ENCODE data around the gene DPAGT1. TPM values are rescaled to one million over a fixed set of nuclear protein-coding genes. Genes with fewer than 3 reads are reported as not detected.

The DPAGT1 gene
- polyA plus RNA-seq, 3 donors, result 37.0 to 54.2 (median 39.7) TPM

DNA sequence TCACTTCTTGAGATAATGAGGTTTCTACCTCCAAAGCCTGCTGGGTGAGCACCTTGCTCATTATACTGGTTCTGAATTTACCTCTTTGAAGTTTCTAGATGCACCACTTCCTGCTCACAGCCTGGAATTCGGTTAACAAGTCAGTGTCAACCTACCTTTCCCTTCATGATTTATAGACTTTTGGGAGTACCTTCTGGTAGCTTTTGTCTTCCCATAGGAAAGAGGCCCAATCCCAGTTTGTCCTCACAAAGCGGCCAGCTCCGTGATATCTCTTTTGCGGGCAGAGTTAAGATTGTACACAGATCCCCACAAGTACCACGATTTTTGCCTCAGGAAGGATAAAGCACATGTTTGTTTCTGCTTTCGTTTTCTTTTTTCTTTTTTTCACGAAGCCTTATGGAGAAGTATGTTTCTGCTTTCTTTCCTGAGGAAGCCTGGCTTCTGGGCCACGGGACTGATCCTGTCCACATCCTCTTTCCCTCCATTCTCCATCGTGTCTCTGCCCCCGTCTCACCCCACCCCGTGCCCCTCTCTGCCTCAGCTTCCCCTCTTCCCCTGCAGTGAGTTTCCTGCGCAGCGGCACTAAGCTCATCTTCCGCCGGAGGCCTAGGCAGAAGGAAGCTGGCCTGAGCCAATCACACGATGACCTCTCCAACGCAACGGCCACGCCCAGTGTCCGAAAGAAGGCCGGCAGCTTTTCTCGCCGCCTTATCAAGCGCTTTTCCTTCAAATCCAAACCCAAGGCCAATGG lies 14.0 kb upstream of the DPAGT1 start:
- H3K4me1 ChIP-seq (ENCODE audit: control insufficient read depth in 1 of 2, insufficient read depth in 2 of 2, low read length in 2 of 2), result peaks cover 38 to 44% of the 10 kb centered on the region in 2 donors
- peak overlapping the region; percentile 54 for H3K9ac ChIP-seq (ENCODE audit: insufficient read depth, low read length, poor library complexity, severe bottlenecking)
- peaks cover 16% of the 10 kb centered on the region for H4K20me1 ChIP-seq (ENCODE audit: insufficient read depth, low read length)
- peaks cover 36% of the 10 kb centered on the region for H3K79me2 ChIP-seq (ENCODE audit: insufficient read depth, low read length)
- H3K27me3 Mint-ChIP-seq (ENCODE audit: low read depth in 3 of 3), result peaks cover 0 to under 1% (median 0%) of the 10 kb centered on the region in 3 donors
- no peaks in the 10 kb centered on the region for H3K27me3 ChIP-seq (ENCODE audit: control insufficient read depth in 2 of 2, insufficient read depth in 2 of 2, low read length in 2 of 2)
- peaks cover 46 to 66% of the 10 kb centered on the region in 2 donors for H3K36me3 ChIP-seq (replicated peaks in 1 of 2; ENCODE audit: control insufficient read depth in 1 of 2, insufficient read depth in 2 of 2, low read length in 2 of 2)
- peaks cover 44% of the 10 kb centered on the region for H3K4me1 Mint-ChIP-seq
- peak overlapping the region; percentile 37 to 77 (median 64) for H3K4me3 ChIP-seq (replicated peaks in 1 of 3; ENCODE audit: low read depth in 2 of 3, low read length in 3 of 3)
- peak overlapping the region; percentile 95 to 99 (median 98) for H3K27ac Mint-ChIP-seq
- WGBS (ENCODE audit: insufficient coverage), result 9% methylated on average over 19 of the region's 24 CpGs
- peak overlapping the region; percentile 81 for H2AFZ ChIP-seq (ENCODE audit: insufficient read depth, low read depth, low read length, poor library complexity, severe bottlenecking)
- peaks cover 54 to 70% of the 10 kb centered on the region in 2 donors for H3K36me3 Mint-ChIP-seq
- peak overlapping the region; percentile 93 to 96 for H3K4me3 Mint-ChIP-seq
- peak overlapping the region; percentile 83 to 94 for H3K27ac ChIP-seq (ENCODE audit: low read depth in 1 of 2, low read length in 2 of 2)
- TF ChIP-seq, protein P1, sequence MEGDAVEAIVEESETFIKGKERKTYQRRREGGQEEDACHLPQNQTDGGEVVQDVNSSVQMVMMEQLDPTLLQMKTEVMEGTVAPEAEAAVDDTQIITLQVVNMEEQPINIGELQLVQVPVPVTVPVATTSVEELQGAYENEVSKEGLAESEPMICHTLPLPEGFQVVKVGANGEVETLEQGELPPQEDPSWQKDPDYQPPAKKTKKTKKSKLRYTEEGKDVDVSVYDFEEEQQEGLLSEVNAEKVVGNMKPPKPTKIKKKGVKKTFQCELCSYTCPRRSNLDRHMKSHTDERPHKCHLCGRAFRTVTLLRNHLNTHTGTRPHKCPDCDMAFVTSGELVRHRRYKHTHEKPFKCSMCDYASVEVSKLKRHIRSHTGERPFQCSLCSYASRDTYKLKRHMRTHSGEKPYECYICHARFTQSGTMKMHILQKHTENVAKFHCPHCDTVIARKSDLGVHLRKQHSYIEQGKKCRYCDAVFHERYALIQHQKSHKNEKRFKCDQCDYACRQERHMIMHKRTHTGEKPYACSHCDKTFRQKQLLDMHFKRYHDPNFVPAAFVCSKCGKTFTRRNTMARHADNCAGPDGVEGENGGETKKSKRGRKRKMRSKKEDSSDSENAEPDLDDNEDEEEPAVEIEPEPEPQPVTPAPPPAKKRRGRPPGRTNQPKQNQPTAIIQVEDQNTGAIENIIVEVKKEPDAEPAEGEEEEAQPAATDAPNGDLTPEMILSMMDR (IDR thresholded peaks at IDR 0.05), result no peak
- H3K9me3 Mint-ChIP-seq, result no peaks in the 10 kb centered on the region
- H3K9me3 ChIP-seq (replicated peaks in 1 of 2; ENCODE audit: control insufficient read depth in 1 of 2, insufficient read depth in 1 of 2, low read length in 2 of 2), result no peaks in the 10 kb centered on the region
- DNase-seq, result peak; percentile 80 to 90 (median 89)
- peak overlapping the region; percentile 80 for H3K4me2 ChIP-seq (replicated peaks; ENCODE audit: extremely low read depth, low read length, poor library complexity, severe bottlenecking)
- intact Hi-C loops (cut with micrococcal nuclease), result no loop called here

DNA sequence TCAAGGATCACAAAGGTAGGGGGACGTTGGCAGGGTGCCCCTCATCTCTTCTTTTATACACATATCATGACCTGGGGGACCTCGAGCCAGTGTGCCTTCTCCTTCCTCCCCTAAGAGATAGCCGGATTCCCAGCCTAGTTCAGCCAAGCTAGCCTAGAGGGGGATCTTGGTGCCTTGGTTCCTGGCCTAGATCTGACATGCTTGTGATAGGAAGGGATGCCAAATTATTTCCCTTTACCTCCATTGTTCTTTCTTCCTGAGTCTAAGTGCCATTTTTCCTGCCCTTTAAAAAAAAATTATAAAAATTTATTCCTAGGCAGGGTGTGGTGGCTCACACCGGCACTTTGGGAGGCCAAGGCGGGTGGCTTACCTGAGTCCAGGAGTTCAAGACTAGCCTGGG lies 12.7 kb upstream of the DPAGT1 start:
- no CpG with 5 or more reads among the region's 5 CpGs for WGBS (ENCODE audit: insufficient coverage)
- peaks cover 30% of the 10 kb centered on the region for H4K20me1 ChIP-seq (ENCODE audit: insufficient read depth, low read length)
- Mint-ChIP-seq H3K27me3 (ENCODE audit: low read depth in 3 of 3) (no peaks in the 10 kb centered on the region), H3K4me1 (peaks cover 52% of the 10 kb centered on the region), H3K36me3 (peaks cover 66 to 82% of the 10 kb centered on the region in 2 donors), H3K27ac (peak overlapping the region; percentile 8 to 98 (median 73)), H3K9me3 (no peaks in the 10 kb centered on the region), H3K4me3 (no peak overlapping the region)
- H3K79me2 ChIP-seq (ENCODE audit: insufficient read depth, low read length), result peaks cover 50% of the 10 kb centered on the region
- H3K9me3 ChIP-seq (replicated peaks in 1 of 2; ENCODE audit: control insufficient read depth in 1 of 2, insufficient read depth in 1 of 2, low read length in 2 of 2), result no peaks in the 10 kb centered on the region
- DNase-seq, result no peak
- H3K27ac ChIP-seq (ENCODE audit: low read depth in 1 of 2, low read length in 2 of 2), result peak overlapping the region; percentile 83 to 94
- TF ChIP-seq, protein P1 (IDR thresholded peaks at IDR 0.05), result no peak
- intact Hi-C loops (cut with micrococcal nuclease), result no loop called here
- H3K27me3 ChIP-seq (ENCODE audit: control insufficient read depth in 2 of 2, insufficient read depth in 2 of 2, low read length in 2 of 2), result no peaks in the 10 kb centered on the region
- H3K4me3 ChIP-seq (replicated peaks in 1 of 3; ENCODE audit: low read depth in 2 of 3, low read length in 3 of 3), result no peak overlapping the region
- H3K4me1 ChIP-seq (ENCODE audit: control insufficient read depth in 1 of 2, insufficient read depth in 2 of 2, low read length in 2 of 2), result peaks cover 44 to 55% of the 10 kb centered on the region in 2 donors
- H2AFZ ChIP-seq (ENCODE audit: insufficient read depth, low read depth, low read length, poor library complexity, severe bottlenecking), result no peak overlapping the region
- H3K36me3 ChIP-seq (replicated peaks in 1 of 2; ENCODE audit: control insufficient read depth in 1 of 2, insufficient read depth in 2 of 2, low read length in 2 of 2), result peaks cover 57 to 79% of the 10 kb centered on the region in 2 donors
- no peak overlapping the region for H3K4me2 ChIP-seq (replicated peaks; ENCODE audit: extremely low read depth, low read length, poor library complexity, severe bottlenecking)
- H3K9ac ChIP-seq (ENCODE audit: insufficient read depth, low read length, poor library complexity, severe bottlenecking), result no peak overlapping the region

All from CD14-positive monocyte (primary cell).